HUES64 (cell line): ENCODE data around the gene PATE1. TPM values are rescaled to one million over a fixed set of nuclear protein-coding genes. Genes with fewer than 3 reads are reported as not detected.
"Not testable (repeated sequence)": the region's sequence is repeated elsewhere in the genome, so short reads cannot be mapped to it uniquely, and the experiment has no call there.

Experiments
- H3K27ac ChIP-seq: 2 replicates; pipeline ENCODE4 v1.7.0; 2013; ENCODE audit warnings: low read depth, low read length, inconsistent platforms
- H3K27me3 ChIP-seq: 2 replicates; pipeline ENCODE4 v1.6.1; 2013; ENCODE audit warnings: mild to moderate bottlenecking, low read length; ENCODE audit not compliant: insufficient read depth
- H3K36me3 ChIP-seq: 2 replicates; pipeline ENCODE4 v1.6.1; 2013; ENCODE audit warnings: mild to moderate bottlenecking, low read length; ENCODE audit not compliant: insufficient read depth
- H3K4me1 ChIP-seq: 2 replicates; pipeline ENCODE4 v1.6.1; 2013; ENCODE audit warnings: mild to moderate bottlenecking, low read length, moderate library complexity; ENCODE audit not compliant: insufficient read depth
- H3K4me3 ChIP-seq: 2 replicates; pipeline ENCODE4 v1.5.1; 2013; ENCODE audit warnings: mild to moderate bottlenecking, low read length, moderate library complexity
- H3K9ac ChIP-seq: 2 replicates; pipeline ENCODE4 v1.6.1; 2013; ENCODE audit warnings: mild to moderate bottlenecking, low read depth, low read length
- H3K9me3 ChIP-seq: 2 replicates; pipeline ENCODE4 v1.6.1; 2013; ENCODE audit warnings: low read depth, low read length; ENCODE audit not compliant: insufficient read depth
- WGBS: fragments of 150-250, 120-280 bp; methylation state at CpG from one replicate; pipeline ENCODE4 v1.1.7; 2013; ENCODE audit warnings: missing lambda C conversion rate; 5-methylcytosine and 5-hydroxymethylcytosine counted together
- polyA plus RNA-seq, 2 experiments: library from polyadenylated mRNA; stranded (reverse); fragments of 50-300 nt; gene quantifications; one replicate each; pipeline ENCODE4 v1.2.3, GENCODE V29; 2013

The PATE1 gene, protein sequence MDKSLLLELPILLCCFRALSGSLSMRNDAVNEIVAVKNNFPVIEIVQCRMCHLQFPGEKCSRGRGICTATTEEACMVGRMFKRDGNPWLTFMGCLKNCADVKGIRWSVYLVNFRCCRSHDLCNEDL
- polyA plus RNA-seq (2013, experiment 1 of 2) = not detected
- not detected for polyA plus RNA-seq (2013, experiment 2 of 2)

DNA sequence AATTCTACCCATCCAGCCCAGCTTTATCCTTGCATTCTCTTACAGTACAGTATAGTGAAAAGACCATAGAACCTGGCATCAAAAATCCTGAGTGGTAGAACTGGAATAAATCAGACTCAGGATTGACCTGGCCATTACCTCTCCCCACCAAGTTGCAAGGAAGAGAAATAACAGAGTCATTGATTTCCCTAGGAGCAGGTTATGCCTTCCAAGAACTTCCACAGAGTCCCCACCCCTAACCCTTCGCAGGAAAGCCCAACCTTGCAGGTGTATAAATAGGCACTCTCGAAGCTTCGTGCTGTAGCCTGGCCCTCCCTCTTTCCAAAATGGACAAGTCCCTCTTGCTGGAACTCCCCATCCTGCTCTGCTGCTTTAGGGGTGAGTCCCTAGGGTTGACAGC lies at the start of gene PATE1:
Gene PATE1, plus strand, starts transcription at position 301 of the 400 bp plus-strand sequence. Its CDS starts 26 bp downstream, at position 327.
- Histone ChIP-seq H3K9me3 (no peaks in the 10 kb centered on the region), H3K4me1 (no peaks in the 10 kb centered on the region), H3K4me3 (no peak within 1 kb of the TSS), H3K27ac (no peak within 1 kb of the TSS), H3K36me3 (no peaks in the 10 kb centered on the region), H3K27me3 (no peaks in the 10 kb centered on the region), H3K9ac (no peak within 1 kb of the TSS)
- whole genome bisulfite sequencing = 92% methylated on average over 3 of the region's 3 CpGs

DNA sequence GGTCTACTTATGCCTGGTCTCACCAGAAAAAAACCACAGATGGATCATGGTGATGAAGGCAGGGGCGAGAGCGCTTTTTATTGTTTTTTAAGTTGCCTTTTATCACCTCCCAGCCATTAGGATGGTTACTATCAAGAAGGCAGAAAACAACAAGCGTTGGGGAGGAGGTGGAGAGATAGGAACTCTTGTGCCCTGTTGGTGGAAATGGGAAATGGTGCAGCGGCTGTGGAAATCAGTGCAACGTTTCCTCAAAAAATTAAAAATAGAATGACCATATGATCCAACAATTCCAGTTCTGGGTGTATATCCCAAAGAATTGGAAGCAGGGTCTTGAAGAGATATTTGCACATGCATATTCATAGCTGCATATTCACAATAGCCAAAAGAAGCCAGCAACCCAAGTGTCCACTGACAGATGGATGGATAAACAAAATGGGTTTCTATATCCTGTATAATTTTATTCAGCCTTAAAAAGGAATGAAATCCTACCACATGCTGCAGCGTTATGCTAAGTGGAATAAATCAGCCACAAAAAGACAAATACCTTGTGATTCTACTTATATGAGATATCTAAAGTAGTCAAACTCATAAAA lies 45.0 kb upstream of the PATE1 start:
- Histone ChIP-seq H3K36me3 (no peaks in the 10 kb centered on the region), H3K4me1 (peaks cover 15% of the 10 kb centered on the region), H3K9ac (no peak overlapping the region), H3K27me3 (no peaks in the 10 kb centered on the region), H3K9me3 (no peaks in the 10 kb centered on the region), H3K4me3 (no peak overlapping the region), H3K27ac (no peak overlapping the region)
- 85% methylated on average over 4 of the region's 6 CpGs for WGBS

- Histone ChIP-seq H3K9ac (no peak overlapping the region), H3K4me1 (peaks cover 15% of the 10 kb centered on the region), H3K27me3 (no peaks in the 10 kb centered on the region), H3K27ac (no peak overlapping the region; the same call in 1 of the 2 replicates), H3K4me3 (no peak overlapping the region), H3K9me3 (no peaks in the 10 kb centered on the region), H3K36me3 (no peaks in the 10 kb centered on the region)
- WGBS = 44% methylated on average over 6 of the region's 6 CpGs
Observed at GRCh38 chr11:125701858-125702621, 44.0 kb upstream of the PATE1 start.

- H3K27ac ChIP-seq, H3K9me3 ChIP-seq, H3K36me3 ChIP-seq, H3K27me3 ChIP-seq, H3K9ac ChIP-seq, H3K4me3 ChIP-seq: not testable (repeated sequence)
- H3K4me1 ChIP-seq = peaks cover 15% of the 10 kb centered on the region
- 93% methylated on average over 24 of the region's 24 CpGs for WGBS
Observed at GRCh38 chr11:125704686-125705085, 41.4 kb upstream of the PATE1 start.

DNA sequence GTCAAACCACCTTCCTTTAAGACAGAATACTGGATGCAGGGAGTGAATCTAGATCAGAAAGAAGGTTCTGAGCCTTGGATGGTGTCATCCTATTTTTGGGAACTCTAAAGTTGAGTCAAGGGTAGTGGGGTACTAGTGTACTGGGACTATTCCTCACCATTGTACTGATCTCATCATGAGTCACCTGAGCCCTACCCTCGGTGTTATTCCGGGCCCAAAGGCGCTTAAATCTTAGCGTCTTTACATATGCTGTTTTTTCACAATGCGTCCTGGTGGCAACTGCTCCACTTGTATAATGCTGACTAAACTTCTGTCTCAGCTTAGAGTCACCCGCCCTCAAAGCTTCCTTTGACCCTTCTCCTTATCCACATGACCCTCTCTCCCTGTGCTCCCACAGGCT lies 25.3 kb upstream of the PATE1 start:
- whole genome bisulfite sequencing = 85% methylated on average over 6 of the region's 6 CpGs
- H3K4me3 ChIP-seq = no peak overlapping the region
- no peaks in the 10 kb centered on the region for H3K4me1 ChIP-seq
- H3K9ac ChIP-seq = no peak overlapping the region
- H3K27ac ChIP-seq = no peak overlapping the region
- H3K27me3 ChIP-seq = no peaks in the 10 kb centered on the region
- no peaks in the 10 kb centered on the region for H3K36me3 ChIP-seq
- peaks cover 12% of the 10 kb centered on the region; the same call in 1 of the 2 replicates for H3K9me3 ChIP-seq

- H3K27me3 ChIP-seq = no peaks in the 10 kb centered on the region
- no CpG with 5 or more reads among the region's 1 CpG for WGBS
- H3K4me3 ChIP-seq = no peak overlapping the region
Observed at GRCh38 chr11:125724125-125724524, 22.0 kb upstream of the PATE1 start.

DNA sequence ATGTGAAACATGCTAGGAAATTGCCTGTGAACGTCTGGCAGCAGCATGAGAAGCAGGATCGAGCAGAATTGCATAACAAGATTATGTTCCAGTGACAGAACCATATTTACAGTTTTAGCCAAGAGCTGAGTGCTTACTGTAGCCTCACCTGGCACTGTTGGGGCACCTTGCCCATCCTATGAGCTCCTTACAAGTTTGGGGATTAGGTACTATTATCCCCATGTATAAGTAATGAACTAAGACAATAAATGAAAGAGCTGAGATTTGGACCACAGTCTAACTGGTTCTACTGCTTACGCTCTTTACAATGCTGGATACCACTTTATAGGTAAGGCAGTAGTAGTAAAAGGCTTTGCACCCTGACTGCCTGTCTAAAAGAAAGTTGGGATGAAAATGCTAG lies 17.1 kb upstream of the PATE1 start:
- 94% methylated on average over 3 of the region's 3 CpGs for WGBS
- Histone ChIP-seq H3K36me3 (no peaks in the 10 kb centered on the region), H3K27ac (no peak overlapping the region), H3K9me3 (no peaks in the 10 kb centered on the region), H3K4me3 (no peak overlapping the region), H3K9ac (no peak overlapping the region), H3K4me1 (no peaks in the 10 kb centered on the region), H3K27me3 (no peaks in the 10 kb centered on the region)

More at GRCh38 chr11:125724125-125724524, 22.0 kb upstream of the PATE1 start:
- no peaks in the 10 kb centered on the region for H3K9me3 ChIP-seq
- H3K4me1 ChIP-seq = no peaks in the 10 kb centered on the region
- no peak overlapping the region for H3K9ac ChIP-seq
- H3K36me3 ChIP-seq = no peaks in the 10 kb centered on the region
- H3K27ac ChIP-seq = no peak overlapping the region

- no peaks in the 10 kb centered on the region for H3K27me3 ChIP-seq
- no peaks in the 10 kb centered on the region for H3K9me3 ChIP-seq
- no peaks in the 10 kb centered on the region for H3K4me1 ChIP-seq
- no peak overlapping the region for H3K4me3 ChIP-seq
- H3K27ac ChIP-seq = no peak overlapping the region
- H3K36me3 ChIP-seq = no peaks in the 10 kb centered on the region
- no peak overlapping the region for H3K9ac ChIP-seq
Observed at GRCh38 chr11:125740617-125741016, 5.5 kb upstream of the PATE1 start.

GRCh38 chr11:125743681-125744080 lies 2.4 kb upstream of the PATE1 start:
- Histone ChIP-seq H3K36me3 (no peaks in the 10 kb centered on the region), H3K27ac (no peak overlapping the region), H3K9ac (no peak overlapping the region), H3K27me3 (no peaks in the 10 kb centered on the region), H3K9me3 (no peaks in the 10 kb centered on the region), H3K4me1 (no peaks in the 10 kb centered on the region), H3K4me3 (no peak overlapping the region)
- 91% methylated on average over 1 of the region's 1 CpG for WGBS

DNA sequence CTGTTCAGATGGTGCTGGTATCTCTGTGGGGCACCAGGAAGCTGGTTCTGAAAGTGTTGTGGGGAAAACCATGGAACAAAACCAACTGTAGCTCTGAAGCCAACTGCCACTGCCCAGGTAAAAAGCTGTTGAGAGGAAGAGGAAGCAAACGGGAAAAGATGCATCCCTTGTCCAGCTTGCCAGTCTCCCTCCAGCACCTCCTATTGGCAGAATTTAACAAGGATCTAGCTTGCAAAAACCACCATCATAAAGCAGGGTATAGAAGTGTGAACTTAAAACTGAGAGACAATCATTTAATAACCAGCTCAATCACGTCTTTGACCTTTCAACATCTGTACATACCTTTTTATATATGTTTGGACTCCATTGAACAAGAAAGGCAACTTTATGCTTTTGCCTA lies 4.5 kb downstream of the PATE1 start:
- Histone ChIP-seq H3K9me3 (no peaks in the 10 kb centered on the region), H3K4me3 (no peak overlapping the region), H3K27me3 (no peaks in the 10 kb centered on the region), H3K9ac (no peak overlapping the region), H3K4me1 (no peaks in the 10 kb centered on the region), H3K27ac (no peak overlapping the region), H3K36me3 (no peaks in the 10 kb centered on the region)
- 70% methylated on average over 2 of the region's 2 CpGs for WGBS

DNA sequence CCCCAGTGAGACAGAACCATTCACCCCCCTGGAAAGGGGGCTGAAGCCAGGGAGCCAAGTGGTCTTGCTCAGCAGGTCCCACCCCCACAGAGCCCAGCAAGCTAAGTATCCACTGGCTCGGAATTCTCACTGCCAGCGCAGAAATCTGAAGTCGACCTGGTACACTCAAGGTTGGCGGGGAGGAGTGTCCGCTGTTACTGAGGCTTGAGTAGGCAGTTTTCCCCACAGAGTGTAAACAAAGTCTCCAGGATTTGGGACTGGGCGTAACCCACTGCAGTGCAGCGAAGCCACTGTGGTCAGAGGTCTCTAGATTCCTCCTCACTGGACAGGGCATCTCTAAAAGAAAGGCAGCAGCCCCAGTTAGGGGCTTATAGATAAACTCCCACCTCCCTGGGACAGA lies 10.0 kb downstream of the PATE1 start:
- Histone ChIP-seq H3K4me1 (no peaks in the 10 kb centered on the region), H3K9ac (no peak overlapping the region), H3K4me3 (no peak overlapping the region), H3K27me3 (no peaks in the 10 kb centered on the region), H3K27ac (no peak overlapping the region), H3K36me3 (no peaks in the 10 kb centered on the region), H3K9me3 (no peaks in the 10 kb centered on the region)
- 92% methylated on average over 7 of the region's 7 CpGs for WGBS
